OCI-LY1 (cell line): ENCODE data around the gene SNRNP27.
A peak's percentile ranks its signal among the peaks of the same experiment; 100 is the strongest.

Experiments
- H2AFZ ChIP-seq: fragments of 200-600 bp; sonication (generic), shearing (Covaris generic); 2 replicates; pipeline ENCODE4 v1.6.0; 2014; ENCODE audit warnings: antibody characterized with exemption, mild to moderate bottlenecking, low read length
- H3F3A ChIP-seq: fragments of 200-600 bp; sonication (generic), shearing (Covaris generic); 2 replicates; pipeline ENCODE4 v1.6.0; 2014; ENCODE audit warnings: mild to moderate bottlenecking, antibody characterized with exemption, low read length, moderate library complexity; ENCODE audit not compliant: insufficient read depth
- H3K27ac ChIP-seq: fragments of 200-600 bp; sonication (generic); 2 replicates; pipeline ENCODE4 v1.5.1; 2014; ENCODE audit warnings: low read length, mixed run types, mild to moderate bottlenecking, low read depth; ENCODE audit not compliant: poor library complexity, severe bottlenecking
- H3K27me3 ChIP-seq: fragments of 200-600 bp; sonication (generic); 2 replicates; pipeline ENCODE4 v1.6.0; 2014; ENCODE audit warnings: antibody characterized with exemption, mild to moderate bottlenecking, low read length, moderate library complexity; ENCODE audit not compliant: insufficient read depth
- H3K36me3 ChIP-seq: fragments of 200-600 bp; sonication (generic); 2 replicates; pipeline ENCODE4 v1.6.1; 2014; ENCODE audit warnings: mild to moderate bottlenecking, antibody characterized with exemption, low read length, moderate library complexity, mixed read lengths; ENCODE audit not compliant: insufficient read depth
- H3K4me1 ChIP-seq: fragments of 200-600 bp; sonication (generic); 2 replicates; pipeline ENCODE4 v1.5.1; 2014; ENCODE audit warnings: mild to moderate bottlenecking, low read length, moderate library complexity; ENCODE audit not compliant: insufficient read depth, severe bottlenecking
- H3K4me2 ChIP-seq: fragments of 200-600 bp; sonication (generic), shearing (Covaris generic); 2 replicates; pipeline ENCODE4 v1.6.1; 2014; ENCODE audit warnings: low read length
- H3K4me3 ChIP-seq: fragments of 200-600 bp; sonication (generic); 2 replicates; pipeline ENCODE4 v1.5.1; 2014; ENCODE audit warnings: low read length, low read depth, mild to moderate bottlenecking, mixed read lengths; ENCODE audit not compliant: poor library complexity, severe bottlenecking
- H3K79me2 ChIP-seq: fragments of 200-600 bp; shearing (Covaris generic); 2 replicates; pipeline ENCODE4 v1.6.1; 2016; ENCODE audit warnings: mixed run types, low read length, mixed read lengths; ENCODE audit not compliant: insufficient read depth
- H3K9ac ChIP-seq: fragments of 200-600 bp; sonication (generic), shearing (Covaris generic); 2 replicates; pipeline ENCODE4 v1.6.1; 2014; ENCODE audit warnings: mild to moderate bottlenecking, low read length, mixed read lengths
- H3K9me2 ChIP-seq: fragments of 200-600 bp; sonication (generic), shearing (Covaris generic); 2 replicates; pipeline ENCODE4 v1.6.1; 2014; ENCODE audit warnings: low read depth, mild to moderate bottlenecking, low read length, mixed read lengths
- H3K9me3 ChIP-seq: fragments of 200-600 bp; shearing (Covaris generic); 2 replicates; pipeline ENCODE4 v1.6.1; 2014; ENCODE audit warnings: low read length, mixed read lengths
- H4K20me1 ChIP-seq: fragments of 200-600 bp; sonication (generic), shearing (Covaris generic); 2 replicates; pipeline ENCODE4 v1.6.0; 2016; ENCODE audit warnings: mild to moderate bottlenecking, low read length; ENCODE audit not compliant: insufficient read depth
- CTCF ChIP-seq: fragments of 200-600 bp; sonication (generic), shearing (Covaris generic); IDR thresholded peaks from 2 replicates; pipeline ENCODE4 v1.5.1; 2017; ENCODE audit warnings: mild to moderate bottlenecking, antibody characterized with exemption, low read length, moderate library complexity, mixed read lengths
- EZH2 ChIP-seq: fragments of 200-600 bp; sonication (generic), shearing (Covaris generic); IDR thresholded peaks from 2 replicates; pipeline ENCODE4 v1.8.0; 2017; ENCODE audit warnings: borderline replicate concordance, mixed run types, mild to moderate bottlenecking, antibody characterized with exemption, low read length, moderate library complexity, mixed read lengths

Gene SNRNP27

DNA sequence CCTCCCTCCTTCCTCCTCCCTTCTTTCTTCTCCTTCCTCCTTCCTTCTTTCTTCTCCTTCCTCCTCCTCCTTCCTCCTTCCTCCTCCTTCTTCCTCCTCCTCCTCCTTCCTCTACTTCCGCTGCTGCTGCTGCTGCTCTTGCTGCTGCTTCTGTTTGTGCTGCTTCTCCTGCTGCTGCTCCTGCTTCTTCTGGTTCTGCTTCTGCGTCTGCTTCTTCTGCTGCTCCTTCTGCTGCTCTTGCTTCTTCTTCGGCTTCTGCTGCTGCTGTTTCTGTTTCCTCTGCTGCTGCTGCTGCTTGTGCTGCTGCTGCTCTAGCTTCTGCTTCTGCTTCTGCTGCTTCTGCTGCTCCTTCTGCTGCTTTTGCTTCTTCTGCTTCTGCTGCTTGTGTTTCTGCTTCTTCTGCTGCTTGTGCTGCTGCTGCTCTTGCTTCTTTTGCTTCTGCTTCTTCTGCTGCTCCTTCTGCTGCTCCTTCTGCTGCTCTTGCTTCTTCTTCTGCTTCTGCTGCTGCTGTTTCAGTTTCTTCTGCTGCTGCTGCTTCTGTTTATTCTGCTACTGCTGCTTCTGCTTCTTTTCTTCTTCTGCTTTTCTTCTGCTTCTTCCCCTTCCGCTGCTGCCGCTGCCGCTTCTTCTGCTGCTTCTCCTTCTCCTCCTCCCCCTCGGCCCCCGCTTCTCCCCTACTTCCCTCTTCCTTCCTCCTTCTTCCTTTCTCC, 8.6 kb downstream of the SNRNP27 start:
- H3K27ac ChIP-seq = peak overlapping the region; percentile 72
- peak overlapping the region; percentile 47 for H3K4me2 ChIP-seq
- peak overlapping the region; percentile 23; the same call in 1 of the 2 replicates for H3K9ac ChIP-seq
- H3K9me2 ChIP-seq = no peaks in the 10 kb centered on the region
- H3K9me3 ChIP-seq = no peaks in the 10 kb centered on the region
- no peak for TF ChIP-seq CTCF
- no peak for TF ChIP-seq EZH2
- H3K4me3 ChIP-seq = peak overlapping the region; percentile 50
- H3K27me3 ChIP-seq = no peaks in the 10 kb centered on the region
- H3F3A ChIP-seq = peaks cover 10% of the 10 kb centered on the region; the same call in 1 of the 2 replicates
- H2AFZ ChIP-seq = no peak overlapping the region
- no peaks in the 10 kb centered on the region for H4K20me1 ChIP-seq
- H3K79me2 ChIP-seq = no peaks in the 10 kb centered on the region
- peaks cover 32% of the 10 kb centered on the region for H3K4me1 ChIP-seq
- peaks cover 70% of the 10 kb centered on the region for H3K36me3 ChIP-seq

- 0 out of 2 replicates have a peak, but pooled peaks cover 5% of the 10 kb centered on the region for H3F3A ChIP-seq
- H3K79me2 ChIP-seq = no peaks in the 10 kb centered on the region
- no peak overlapping the region for H3K9ac ChIP-seq
- H3K27ac ChIP-seq = no peak overlapping the region
- no peak overlapping the region for H3K4me2 ChIP-seq
- H3K4me1 ChIP-seq = peaks cover 12% of the 10 kb centered on the region
- no peaks in the 10 kb centered on the region for H3K27me3 ChIP-seq
- no peaks in the 10 kb centered on the region for H3K9me2 ChIP-seq
- TF ChIP-seq CTCF (no peak), EZH2 (no peak)
- peaks cover 59% of the 10 kb centered on the region for H3K36me3 ChIP-seq
- H3K9me3 ChIP-seq = no peaks in the 10 kb centered on the region
- H2AFZ ChIP-seq = no peak overlapping the region
- no peak overlapping the region for H3K4me3 ChIP-seq
- H4K20me1 ChIP-seq = no peaks in the 10 kb centered on the region
Measured at GRCh38 chr2:69907216-69907615, 13.5 kb downstream of the SNRNP27 start.

DNA sequence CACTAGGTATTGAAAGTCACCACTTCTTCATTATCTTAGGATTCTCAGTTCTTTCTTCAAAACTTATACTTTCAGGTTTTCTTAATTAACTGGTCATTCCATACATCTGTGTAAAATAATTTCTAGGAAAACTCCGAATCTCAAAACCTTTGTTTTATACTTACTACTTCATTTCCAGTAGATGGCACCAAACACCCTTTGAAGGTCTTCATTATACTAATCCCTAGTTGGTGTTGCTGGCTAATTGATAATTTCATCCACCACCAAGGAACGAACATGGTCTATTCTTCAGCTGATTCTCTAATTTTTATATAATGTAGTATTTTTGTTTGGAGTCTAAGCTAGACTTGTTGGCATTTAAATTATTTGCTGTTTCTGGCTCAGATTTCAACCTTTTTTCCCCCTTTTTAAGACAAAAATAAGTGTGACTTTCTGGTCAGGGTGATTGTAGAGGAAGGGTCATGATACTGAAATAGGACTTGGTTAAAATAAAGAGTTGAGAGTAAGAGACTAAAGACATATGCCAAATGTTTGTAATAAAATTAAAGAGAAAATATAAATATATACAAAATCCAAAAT, 18.3 kb downstream of the SNRNP27 start:
- Histone ChIP-seq H3K36me3 (peaks cover 29% of the 10 kb centered on the region; the same call in 1 of the 2 replicates), H3K9me3 (no peaks in the 10 kb centered on the region), H3F3A (0 out of 2 replicates have a peak, but pooled peaks cover 9% of the 10 kb centered on the region), H3K9ac (no peak overlapping the region), H3K4me1 (peaks cover 31% of the 10 kb centered on the region), H3K27ac (no peak overlapping the region), H4K20me1 (no peaks in the 10 kb centered on the region), H3K4me2 (no peak overlapping the region), H3K9me2 (no peaks in the 10 kb centered on the region), H3K4me3 (no peak overlapping the region), H3K79me2 (peaks cover 4% of the 10 kb centered on the region; the same call in 1 of the 2 replicates), H2AFZ (no peak overlapping the region), H3K27me3 (no peaks in the 10 kb centered on the region)
- peak; percentile 67 for TF ChIP-seq CTCF
- no peak for TF ChIP-seq EZH2
